ENCODE results near the gene CHN2. TPM values are rescaled to one million over a fixed set of nuclear protein-coding genes. Genes with fewer than 3 reads are reported as not detected.

Gene CHN2
- polyA plus RNA-seq, 1 of the 3 experiments (the other 2 are of a cell fraction): 0.02 TPM

DNA sequence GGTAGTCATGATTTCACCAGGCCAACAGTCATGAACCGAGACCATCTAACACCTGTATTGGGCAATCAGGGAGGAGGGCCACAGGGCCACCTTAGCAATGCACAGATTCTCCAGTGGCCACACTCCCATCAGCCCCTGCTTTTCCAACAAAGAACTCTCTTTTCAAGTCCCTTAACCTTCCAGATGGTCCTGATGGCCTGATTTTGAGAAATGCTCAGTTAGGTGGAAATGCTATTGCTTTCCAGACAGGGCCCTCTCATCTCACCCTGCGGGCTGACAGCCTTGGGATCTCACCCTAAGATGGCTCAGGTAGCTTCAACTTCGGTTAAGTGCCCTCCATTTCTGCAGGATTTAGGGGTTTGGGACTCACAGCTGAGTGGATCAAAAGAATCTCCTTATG is 237.1 kb downstream of the CHN2 start:
- WGBS (ENCODE audit: low lambda C conversion rate): 58% methylated on average over 3 of the region's 3 CpGs
- no peaks in the 10 kb centered on the region for H3K9me2 ChIP-seq
- ChIA-PET CTCF (interaction anchor here (4.2 kb wide), 1 partner anchor 22 kb away, joined by 20 read pairs; no protein-coding TSS in a partner anchor), POLR2A (no interaction called here)
- no peak overlapping the region for H3K27ac ChIP-seq (ENCODE audit: low read depth in 2 of 2, low read length in 1 of 2)
- no peak for DNase-seq
- no peaks in the 10 kb centered on the region for H3K4me1 ChIP-seq (ENCODE audit: control insufficient read depth in 1 of 2, insufficient read depth in 2 of 2, low read depth in 1 of 2, low read length in 1 of 2)
- H2AFZ ChIP-seq (ENCODE audit: low read depth): no peak overlapping the region
- H4K20me1 ChIP-seq (ENCODE audit: insufficient read depth): no peaks in the 10 kb centered on the region
- H3K4me3 ChIP-seq (ENCODE audit: low read depth in 2 of 2, low read length in 1 of 2): no peak overlapping the region
- no peak overlapping the region for H3K4me2 ChIP-seq
- H3K36me3 ChIP-seq (replicated peaks in 1 of 2; ENCODE audit: control insufficient read depth in 1 of 2, insufficient read depth in 2 of 2, low read length in 1 of 2): no peaks in the 10 kb centered on the region
- no peak overlapping the region for H3K9ac ChIP-seq
- no peaks in the 10 kb centered on the region for H3K27me3 ChIP-seq (ENCODE audit: insufficient read depth)
- no peaks in the 10 kb centered on the region for H3F3A ChIP-seq (replicated peaks; ENCODE audit: insufficient read depth)
- no peaks in the 10 kb centered on the region for H3K9me3 ChIP-seq
- no peaks in the 10 kb centered on the region for H3K79me2 ChIP-seq (ENCODE audit: insufficient read depth)
- TF ChIP-seq FOSL2 (IDR thresholded peaks at IDR 0.05; ENCODE audit: borderline replicate concordance, low read depth): no peak
- no peak for TF ChIP-seq ELF1 (IDR thresholded peaks at IDR 0.05)
- TF ChIP-seq, protein P1, sequence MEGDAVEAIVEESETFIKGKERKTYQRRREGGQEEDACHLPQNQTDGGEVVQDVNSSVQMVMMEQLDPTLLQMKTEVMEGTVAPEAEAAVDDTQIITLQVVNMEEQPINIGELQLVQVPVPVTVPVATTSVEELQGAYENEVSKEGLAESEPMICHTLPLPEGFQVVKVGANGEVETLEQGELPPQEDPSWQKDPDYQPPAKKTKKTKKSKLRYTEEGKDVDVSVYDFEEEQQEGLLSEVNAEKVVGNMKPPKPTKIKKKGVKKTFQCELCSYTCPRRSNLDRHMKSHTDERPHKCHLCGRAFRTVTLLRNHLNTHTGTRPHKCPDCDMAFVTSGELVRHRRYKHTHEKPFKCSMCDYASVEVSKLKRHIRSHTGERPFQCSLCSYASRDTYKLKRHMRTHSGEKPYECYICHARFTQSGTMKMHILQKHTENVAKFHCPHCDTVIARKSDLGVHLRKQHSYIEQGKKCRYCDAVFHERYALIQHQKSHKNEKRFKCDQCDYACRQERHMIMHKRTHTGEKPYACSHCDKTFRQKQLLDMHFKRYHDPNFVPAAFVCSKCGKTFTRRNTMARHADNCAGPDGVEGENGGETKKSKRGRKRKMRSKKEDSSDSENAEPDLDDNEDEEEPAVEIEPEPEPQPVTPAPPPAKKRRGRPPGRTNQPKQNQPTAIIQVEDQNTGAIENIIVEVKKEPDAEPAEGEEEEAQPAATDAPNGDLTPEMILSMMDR (IDR thresholded peaks at IDR 0.05): no peak

DNA sequence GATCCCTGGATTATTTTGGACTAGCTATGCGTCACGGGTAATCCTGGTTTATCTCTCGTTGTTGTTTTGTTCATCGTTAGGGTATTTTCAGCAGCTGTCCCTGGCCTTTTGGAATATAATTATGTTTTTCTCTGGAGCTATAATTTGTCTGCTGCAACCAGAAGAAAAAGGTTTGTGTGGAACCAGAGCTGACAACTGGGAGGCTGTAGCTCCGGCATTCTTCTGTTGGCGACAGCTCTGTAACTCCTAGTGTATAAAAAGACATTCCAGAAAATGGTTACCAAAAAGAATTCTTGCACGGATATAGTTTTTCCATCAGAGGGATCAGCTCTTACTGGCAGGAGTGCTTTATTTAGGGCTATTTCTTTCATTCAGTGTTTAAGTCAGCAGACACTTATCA is 238.1 kb downstream of the CHN2 start:
- POLR2A ChIA-PET: no interaction called here
- Histone ChIP-seq H3K4me1 (ENCODE audit: control insufficient read depth in 1 of 2, insufficient read depth in 2 of 2, low read depth in 1 of 2, low read length in 1 of 2) (no peaks in the 10 kb centered on the region), H3K9me3 (no peaks in the 10 kb centered on the region), H3K4me3 (ENCODE audit: low read depth in 2 of 2, low read length in 1 of 2) (no peak overlapping the region), H3F3A (replicated peaks; ENCODE audit: insufficient read depth) (no peaks in the 10 kb centered on the region), H3K79me2 (ENCODE audit: insufficient read depth) (no peaks in the 10 kb centered on the region), H2AFZ (ENCODE audit: low read depth) (no peak overlapping the region), H3K4me2 (no peak overlapping the region), H4K20me1 (ENCODE audit: insufficient read depth) (no peaks in the 10 kb centered on the region), H3K27ac (ENCODE audit: low read depth in 2 of 2, low read length in 1 of 2) (no peak overlapping the region), H3K9me2 (no peaks in the 10 kb centered on the region), H3K36me3 (replicated peaks in 1 of 2; ENCODE audit: control insufficient read depth in 1 of 2, insufficient read depth in 2 of 2, low read length in 1 of 2) (no peaks in the 10 kb centered on the region), H3K27me3 (ENCODE audit: insufficient read depth) (no peaks in the 10 kb centered on the region), H3K9ac (no peak overlapping the region)
- no peak for DNase-seq
- TF ChIP-seq GABPA (IDR thresholded peaks at IDR 0.05; ENCODE audit: low read depth) (no peak), FOSL2 (IDR thresholded peaks at IDR 0.05; ENCODE audit: borderline replicate concordance, low read depth) (no peak), NRF1 (IDR thresholded peaks at IDR 0.05; ENCODE audit: low read depth, low read length) (no peak)
- TF ChIP-seq, protein P2, sequence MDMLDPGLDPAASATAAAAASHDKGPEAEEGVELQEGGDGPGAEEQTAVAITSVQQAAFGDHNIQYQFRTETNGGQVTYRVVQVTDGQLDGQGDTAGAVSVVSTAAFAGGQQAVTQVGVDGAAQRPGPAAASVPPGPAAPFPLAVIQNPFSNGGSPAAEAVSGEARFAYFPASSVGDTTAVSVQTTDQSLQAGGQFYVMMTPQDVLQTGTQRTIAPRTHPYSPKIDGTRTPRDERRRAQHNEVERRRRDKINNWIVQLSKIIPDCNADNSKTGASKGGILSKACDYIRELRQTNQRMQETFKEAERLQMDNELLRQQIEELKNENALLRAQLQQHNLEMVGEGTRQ (IDR thresholded peaks at IDR 0.05; ENCODE audit: borderline replicate concordance, low read depth, low read length): no peak
- CTCF ChIA-PET: interaction anchor here (0.8 to 4.2 kb wide), 2 partner anchors 23 to 242 kb away, joined by 3 to 20 read pairs; no protein-coding TSS in a partner anchor
- WGBS (ENCODE audit: low lambda C conversion rate): 78% methylated on average over 7 of the region's 7 CpGs

DNA sequence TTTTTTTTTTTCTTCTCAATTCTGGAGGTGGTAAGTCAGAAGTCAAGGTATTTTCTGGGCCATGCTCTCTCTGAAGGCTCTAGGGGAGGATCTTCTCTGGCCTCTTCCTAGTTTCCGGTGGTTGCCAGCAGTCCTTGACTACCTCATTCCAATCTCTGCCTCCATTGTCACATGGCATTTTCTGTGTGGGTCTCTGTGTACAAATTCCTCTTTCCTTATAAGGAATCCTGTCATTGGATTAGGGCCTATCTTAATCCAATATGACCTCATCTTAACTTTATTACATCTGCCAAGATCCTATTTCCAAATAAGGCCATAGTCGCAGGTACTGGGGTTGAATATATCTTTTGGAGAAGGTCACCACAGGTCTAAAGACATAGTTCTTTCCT is 239.8 kb downstream of the CHN2 start:
- H3K79me2 ChIP-seq (ENCODE audit: insufficient read depth): no peaks in the 10 kb centered on the region
- no peaks in the 10 kb centered on the region for H3K27me3 ChIP-seq (ENCODE audit: insufficient read depth)
- H3K27ac ChIP-seq (ENCODE audit: low read depth in 2 of 2, low read length in 1 of 2): no peak overlapping the region
- no peaks in the 10 kb centered on the region for H3K9me2 ChIP-seq
- WGBS (ENCODE audit: low lambda C conversion rate): 88% methylated on average over 2 of the region's 2 CpGs
- H3K4me1 ChIP-seq (ENCODE audit: control insufficient read depth in 1 of 2, insufficient read depth in 2 of 2, low read depth in 1 of 2, low read length in 1 of 2): no peaks in the 10 kb centered on the region
- CTCF ChIA-PET: no interaction called here
- H3K9me3 ChIP-seq: no peaks in the 10 kb centered on the region
- no peak overlapping the region for H3K4me3 ChIP-seq (ENCODE audit: low read depth in 2 of 2, low read length in 1 of 2)
- no peak for DNase-seq
- POLR2A ChIA-PET: no interaction called here
- no peaks in the 10 kb centered on the region for H4K20me1 ChIP-seq (ENCODE audit: insufficient read depth)
- no peak overlapping the region for H3K9ac ChIP-seq
- H3K4me2 ChIP-seq: no peak overlapping the region
- H2AFZ ChIP-seq (ENCODE audit: low read depth): no peak overlapping the region
- no peaks in the 10 kb centered on the region for H3K36me3 ChIP-seq (replicated peaks in 1 of 2; ENCODE audit: control insufficient read depth in 1 of 2, insufficient read depth in 2 of 2, low read length in 1 of 2)
- no peaks in the 10 kb centered on the region for H3F3A ChIP-seq (replicated peaks; ENCODE audit: insufficient read depth)
- TF ChIP-seq POLR2AphosphoS5 (IDR thresholded peaks at IDR 0.05; ENCODE audit: low read depth, low read length) (no peak), YY1 (IDR thresholded peaks at IDR 0.05; ENCODE audit: low read depth) (no peak), SIN3A (IDR thresholded peaks at IDR 0.05; ENCODE audit: borderline replicate concordance, low read depth, low read length) (no peak), GABPA (IDR thresholded peaks at IDR 0.05; ENCODE audit: low read depth) (no peak), NRF1 (IDR thresholded peaks at IDR 0.05; ENCODE audit: low read depth, low read length) (no peak), JUND (IDR thresholded peaks at IDR 0.05) (no peak), RCOR1 (IDR thresholded peaks at IDR 0.05; ENCODE audit: low read length) (no peak), NFIC (IDR thresholded peaks at IDR 0.05; ENCODE audit: borderline replicate concordance) (no peak), MEF2A (IDR thresholded peaks at IDR 0.05; ENCODE audit: borderline replicate concordance, low read depth) (no peak), EP300 (IDR thresholded peaks at IDR 0.05; ENCODE audit: borderline replicate concordance in 1 of 2, low read depth in 1 of 2, low read length in 1 of 2) (no peak), MXI1 (IDR thresholded peaks at IDR 0.05; ENCODE audit: low read depth, low read length) (no peak)
- TF ChIP-seq, protein P3, sequence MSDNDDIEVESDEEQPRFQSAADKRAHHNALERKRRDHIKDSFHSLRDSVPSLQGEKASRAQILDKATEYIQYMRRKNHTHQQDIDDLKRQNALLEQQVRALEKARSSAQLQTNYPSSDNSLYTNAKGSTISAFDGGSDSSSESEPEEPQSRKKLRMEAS (IDR thresholded peaks at IDR 0.05; ENCODE audit: low read depth): no peak
- TF ChIP-seq, protein P4, sequence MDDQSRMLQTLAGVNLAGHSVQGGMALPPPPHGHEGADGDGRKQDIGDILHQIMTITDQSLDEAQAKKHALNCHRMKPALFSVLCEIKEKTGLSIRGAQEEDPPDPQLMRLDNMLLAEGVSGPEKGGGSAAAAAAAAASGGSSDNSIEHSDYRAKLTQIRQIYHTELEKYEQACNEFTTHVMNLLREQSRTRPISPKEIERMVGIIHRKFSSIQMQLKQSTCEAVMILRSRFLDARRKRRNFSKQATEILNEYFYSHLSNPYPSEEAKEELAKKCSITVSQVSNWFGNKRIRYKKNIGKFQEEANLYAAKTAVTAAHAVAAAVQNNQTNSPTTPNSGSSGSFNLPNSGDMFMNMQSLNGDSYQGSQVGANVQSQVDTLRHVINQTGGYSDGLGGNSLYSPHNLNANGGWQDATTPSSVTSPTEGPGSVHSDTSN (IDR thresholded peaks at IDR 0.05): no peak
- TF ChIP-seq, protein P5, sequence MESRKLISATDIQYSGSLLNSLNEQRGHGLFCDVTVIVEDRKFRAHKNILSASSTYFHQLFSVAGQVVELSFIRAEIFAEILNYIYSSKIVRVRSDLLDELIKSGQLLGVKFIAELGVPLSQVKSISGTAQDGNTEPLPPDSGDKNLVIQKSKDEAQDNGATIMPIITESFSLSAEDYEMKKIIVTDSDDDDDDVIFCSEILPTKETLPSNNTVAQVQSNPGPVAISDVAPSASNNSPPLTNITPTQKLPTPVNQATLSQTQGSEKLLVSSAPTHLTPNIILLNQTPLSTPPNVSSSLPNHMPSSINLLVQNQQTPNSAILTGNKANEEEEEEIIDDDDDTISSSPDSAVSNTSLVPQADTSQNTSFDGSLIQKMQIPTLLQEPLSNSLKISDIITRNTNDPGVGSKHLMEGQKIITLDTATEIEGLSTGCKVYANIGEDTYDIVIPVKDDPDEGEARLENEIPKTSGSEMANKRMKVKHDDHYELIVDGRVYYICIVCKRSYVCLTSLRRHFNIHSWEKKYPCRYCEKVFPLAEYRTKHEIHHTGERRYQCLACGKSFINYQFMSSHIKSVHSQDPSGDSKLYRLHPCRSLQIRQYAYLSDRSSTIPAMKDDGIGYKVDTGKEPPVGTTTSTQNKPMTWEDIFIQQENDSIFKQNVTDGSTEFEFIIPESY (IDR thresholded peaks at IDR 0.05; ENCODE audit: borderline replicate concordance, low read depth): no peak
